Activated CD8-positive, alpha-beta memory T cell treated with anti-CD3 and anti-CD28 coated beads, Interleukin-2, amount 50 U/mL, for 1 hour (primary cell): Measurements from ENCODE around the gene GOLGA5.
"Not testable (repeated sequence)": the region's sequence is repeated elsewhere in the genome, so short reads cannot be mapped to it uniquely, and the experiment has no call there.

Source experiments
- DNase-seq: peaks from one replicate; pipeline ENCODE4 v3.0.0-alpha.2; 2020; ENCODE audit errors: extremely low read depth

Gene GOLGA5

DNA sequence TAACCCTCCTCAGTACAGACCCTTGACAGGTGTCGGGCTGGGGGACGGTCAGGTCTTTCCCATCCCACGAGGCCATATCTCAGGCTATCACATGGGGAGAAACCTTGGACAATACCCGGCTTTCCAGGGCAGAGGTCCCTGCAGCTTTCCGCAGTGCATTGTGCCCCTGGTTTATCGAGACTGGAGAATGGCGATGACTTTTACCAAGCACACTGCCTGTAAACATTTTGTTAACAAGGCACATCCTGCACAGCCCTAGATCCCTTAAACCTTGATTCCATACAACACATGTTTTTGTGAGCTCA lies 26.4 kb downstream of the GOLGA5 start:
- not testable (repeated sequence) for DNase-seq

- DNase-seq = no peak
These were observed 36.8 kb downstream of the GOLGA5 start for GRCh38 chr14:92830902-92831301.

DNA sequence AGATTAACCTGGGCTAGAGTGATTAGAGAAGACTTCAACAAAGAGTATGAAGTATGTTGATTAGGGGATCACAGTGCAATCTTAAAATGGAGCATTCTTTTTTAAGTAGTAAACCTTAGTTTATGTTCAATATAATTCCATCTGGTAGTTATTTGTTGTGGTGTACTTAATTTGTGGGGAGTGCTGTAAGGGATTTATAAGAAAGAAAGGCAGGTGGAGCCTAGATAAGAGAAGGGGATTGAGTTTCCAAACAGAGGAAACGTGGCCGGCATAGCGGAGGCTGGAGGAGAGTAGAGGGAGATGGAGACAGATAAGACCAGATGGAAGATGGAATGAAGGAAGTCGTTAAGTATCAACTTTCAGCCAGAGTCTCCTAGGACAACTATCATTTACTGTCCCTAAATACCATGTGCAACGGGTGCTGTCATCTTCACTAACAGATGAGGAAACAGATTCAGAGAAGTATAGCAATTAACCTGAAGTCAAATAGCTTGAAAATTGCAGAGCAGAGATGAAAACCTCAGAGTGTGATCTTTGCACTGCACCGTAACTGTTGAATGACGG lies 38.1 kb downstream of the GOLGA5 start:
- DNase-seq = no peak

- DNase-seq = no peak
These were observed 47.8 kb downstream of the GOLGA5 start for GRCh38 chr14:92841930-92842329.

DNA sequence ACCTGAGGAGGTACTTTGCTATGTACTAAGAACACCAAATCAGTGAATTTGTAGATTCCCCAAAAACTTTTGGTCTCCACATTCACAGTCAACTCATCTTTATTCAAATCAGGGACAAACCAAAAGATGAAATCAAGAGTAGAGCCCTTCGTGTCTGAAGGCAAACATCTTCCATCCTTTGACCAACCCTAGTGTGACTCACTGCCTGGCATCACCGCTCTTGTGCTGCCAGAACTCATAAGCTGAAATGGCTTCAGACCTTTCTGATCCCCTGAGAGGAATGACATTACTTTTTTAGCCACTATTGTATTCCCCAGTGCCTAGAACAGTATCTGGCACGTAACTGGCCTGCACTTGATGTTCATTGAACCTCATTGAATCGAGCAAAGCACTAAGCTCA lies 50.1 kb downstream of the GOLGA5 start:
- DNase-seq = no peak

GRCh38 chr14:92846162-92846897 lies 52.2 kb downstream of the GOLGA5 start:
- no peak for DNase-seq

- no peak for DNase-seq
These were observed 53.2 kb downstream of the GOLGA5 start for GRCh38 chr14:92847278-92847677.

- no peak for DNase-seq
These were observed 53.6 kb downstream of the GOLGA5 start for GRCh38 chr14:92847749-92848148.

DNA sequence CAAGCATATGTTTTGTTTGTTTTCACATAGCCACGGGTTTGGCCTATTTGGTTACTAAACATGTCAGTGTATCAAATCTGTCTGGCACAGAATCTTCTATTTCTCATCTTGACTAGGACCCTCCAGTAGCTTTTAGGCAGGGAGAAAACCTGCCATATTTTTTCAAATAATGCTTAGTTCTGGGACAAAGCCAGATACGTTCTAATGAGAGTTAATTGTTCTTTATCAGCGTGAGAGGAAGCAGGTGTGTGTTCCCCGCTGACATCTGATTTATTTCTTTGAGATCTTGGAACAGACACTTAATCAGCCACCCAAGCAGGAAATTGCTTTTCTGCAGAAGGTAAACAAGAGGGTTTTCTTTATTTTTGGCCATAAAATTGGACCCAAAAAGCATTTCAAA lies 54.8 kb downstream of the GOLGA5 start:
- no peak for DNase-seq

- DNase-seq = no peak
These were observed 56.4 kb downstream of the GOLGA5 start for GRCh38 chr14:92850492-92850891.

DNA sequence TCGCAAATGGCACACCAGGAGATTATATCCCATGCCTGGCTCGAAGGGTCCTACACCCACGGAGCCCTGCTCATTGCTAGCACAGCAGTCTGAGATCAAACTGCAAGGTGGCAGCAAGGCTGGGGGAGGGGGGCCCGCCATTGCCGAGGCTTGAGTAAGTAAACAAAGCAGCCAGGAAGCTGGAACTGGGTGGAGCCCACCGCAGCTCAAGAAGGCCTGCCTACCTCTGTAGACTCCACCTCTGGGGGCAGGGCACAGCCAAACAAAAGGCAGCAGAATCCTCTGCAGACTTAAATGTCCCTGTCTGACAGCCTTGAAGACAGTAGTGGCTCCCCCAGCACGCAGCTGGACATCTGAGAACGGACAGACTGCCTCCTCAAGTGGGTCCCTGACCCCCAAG lies 59.0 kb downstream of the GOLGA5 start:
- DNase-seq = not testable (repeated sequence)

DNA sequence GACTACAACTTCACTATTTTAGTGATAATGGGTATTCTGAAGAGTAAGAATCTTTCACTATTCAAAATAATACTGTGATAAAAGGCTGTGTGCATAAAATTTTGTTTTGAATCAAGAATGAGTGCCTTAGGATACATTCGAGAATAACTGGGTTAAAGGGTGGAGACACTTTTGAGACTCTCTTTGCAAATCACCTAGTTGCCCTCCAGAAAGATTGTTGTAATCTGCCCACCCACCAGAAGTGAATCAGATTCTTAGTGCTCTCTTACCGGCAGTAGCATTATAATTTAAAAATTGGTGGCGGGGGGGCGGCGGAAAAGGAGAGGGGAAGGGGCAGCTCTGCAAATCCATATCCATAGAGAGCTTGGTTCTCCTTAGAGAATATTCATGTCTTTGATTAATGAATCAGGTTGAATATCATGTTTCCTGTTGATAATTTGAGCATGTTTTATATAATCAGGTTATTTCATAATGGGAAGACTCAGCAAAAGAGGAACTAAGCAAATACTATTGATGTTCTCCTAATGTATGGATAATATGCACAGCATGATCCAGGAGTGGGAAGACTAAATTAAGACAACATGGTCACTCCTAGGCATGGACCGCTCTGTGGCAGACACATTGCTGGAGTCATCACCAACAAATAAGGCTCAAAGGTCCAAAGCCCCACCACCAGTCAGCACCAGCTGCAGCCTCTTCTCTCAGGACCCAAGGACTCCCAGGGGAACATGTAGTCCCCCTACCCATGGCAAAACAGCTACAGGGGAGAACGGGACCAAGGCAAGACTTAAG lies 66.1 kb downstream of the GOLGA5 start:
- DNase-seq = no peak

GRCh38 chr14:92861856-92862745 lies 68.0 kb downstream of the GOLGA5 start:
- no peak for DNase-seq

GRCh38 chr14:92863286-92864080 lies 69.4 kb downstream of the GOLGA5 start:
- no peak for DNase-seq

- no peak for DNase-seq
These were observed 71.6 kb downstream of the GOLGA5 start for GRCh38 chr14:92865674-92866073.

GRCh38 chr14:92866181-92866752 lies 72.2 kb downstream of the GOLGA5 start:
- DNase-seq = no peak

DNA sequence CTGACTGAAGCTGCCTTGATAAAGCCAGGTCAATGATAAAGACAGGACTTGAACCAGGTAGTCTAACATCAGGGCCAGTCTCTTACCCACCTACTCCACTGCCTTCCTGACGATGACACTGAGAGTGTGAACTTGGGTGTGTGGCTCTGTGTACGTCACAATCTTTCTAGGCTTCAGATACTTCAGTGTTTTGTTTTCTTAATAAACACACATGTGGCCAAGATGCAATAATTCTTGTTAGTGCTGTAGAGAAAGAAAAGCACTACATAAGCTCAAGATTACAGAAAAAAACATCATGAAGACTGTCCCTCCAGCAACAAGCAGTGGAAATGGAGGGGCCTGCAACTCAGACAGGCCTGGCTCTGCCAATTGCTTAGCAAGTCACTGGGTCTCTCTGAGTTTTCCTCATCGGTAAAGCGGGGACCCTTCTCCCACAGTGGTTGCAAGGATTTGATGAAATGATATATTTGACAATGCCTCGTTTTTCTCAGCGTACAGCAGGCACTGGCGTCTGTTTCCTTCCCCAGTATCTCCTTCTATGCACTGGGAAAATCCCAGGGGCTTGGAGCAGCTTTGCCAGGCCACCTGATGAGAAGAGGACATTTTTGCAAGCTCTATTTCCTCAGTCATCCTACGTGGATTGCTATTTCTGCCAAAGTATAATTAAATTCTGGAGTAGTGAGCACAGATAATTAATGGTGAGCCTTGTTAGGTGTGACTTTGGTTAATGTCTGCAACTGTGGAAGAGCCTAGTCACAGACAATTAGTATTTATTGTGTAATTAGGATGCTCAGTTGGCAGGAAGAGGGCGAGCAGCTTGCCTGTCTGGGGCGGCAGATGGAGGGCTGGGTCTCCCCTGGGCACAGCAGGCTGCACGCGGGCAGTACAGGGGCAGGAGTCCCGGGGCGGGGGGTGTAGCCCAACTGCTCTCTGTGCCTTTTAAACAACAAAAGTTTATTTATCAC lies 73.1 kb downstream of the GOLGA5 start:
- no peak for DNase-seq

GRCh38 chr14:92874962-92875661 lies 81.0 kb downstream of the GOLGA5 start:
- no peak for DNase-seq
